Measurements from ENCODE around the gene SMIM41.

SMIM41 gene

GRCh38 chr12:52050758-52051541 lies 28.6 kb upstream of the SMIM41 start, which contains the start of gene NR4A1:
NR4A1 (plus strand) TSS chr12:52051442; CDS start chr12:52054329, 2,887 bp downstream.
- DNase-seq, result peak in 1 of 2 experiments; percentile 33

- no peak for DNase-seq
Measured at GRCh38 chr12:52052468-52053186, 26.9 kb upstream of the SMIM41 start.

GRCh38 chr12:52053536-52054209 lies 25.8 kb upstream of the SMIM41 start:
- no peak for DNase-seq

- DNase-seq, result no peak
Measured at GRCh38 chr12:52054231-52054832, 25.2 kb upstream of the SMIM41 start.

- no peak for DNase-seq
Measured at GRCh38 chr12:52054833-52055730, 24.4 kb upstream of the SMIM41 start.

- DNase-seq, result no peak
Measured at GRCh38 chr12:52055731-52056711, 23.5 kb upstream of the SMIM41 start.

- no peak for DNase-seq
Measured at GRCh38 chr12:52056801-52057637, 22.5 kb upstream of the SMIM41 start.

- DNase-seq, result no peak
Measured at GRCh38 chr12:52057638-52058576, 21.6 kb upstream of the SMIM41 start.

GRCh38 chr12:52058631-52059361 lies 20.7 kb upstream of the SMIM41 start:
- DNase-seq, result no peak

- no peak for DNase-seq
Measured at GRCh38 chr12:52059582-52060497, 19.7 kb upstream of the SMIM41 start.

- no peak for DNase-seq
Measured at GRCh38 chr12:52060498-52061177, 18.9 kb upstream of the SMIM41 start.

- no peak for DNase-seq
Measured at GRCh38 chr12:52061470-52062166, 17.9 kb upstream of the SMIM41 start.

- DNase-seq, result no peak
Measured at GRCh38 chr12:52062167-52063081, 17.1 kb upstream of the SMIM41 start.
